ENCODE results near the gene RNF168.
"Not testable (repeated sequence)": the region's sequence is repeated elsewhere in the genome, so short reads cannot be mapped to it uniquely, and the experiment has no call there.

RNF168 gene

GRCh38 chr3:196503196-196504076 lies at the start of gene RNF168:
Gene RNF168, minus strand, starts transcription at chr3:196503768. Its CDS starts 595 bp downstream, at chr3:196503173.
- DNase-seq (ENCODE audit: low read depth) = peak; percentile 84

- no peak for DNase-seq (ENCODE audit: low read depth)
These were observed 48.7 kb upstream of the RNF168 start for GRCh38 chr3:196552253-196552652.

GRCh38 chr3:196550172-196550571 lies 46.6 kb upstream of the RNF168 start:
- not testable (repeated sequence) for DNase-seq (ENCODE audit: low read depth)

- DNase-seq (ENCODE audit: low read depth) = not testable (repeated sequence)
These were observed 45.7 kb upstream of the RNF168 start for GRCh38 chr3:196549312-196549711.

GRCh38 chr3:196547067-196547466 lies 43.5 kb upstream of the RNF168 start:
- no peak for DNase-seq (ENCODE audit: low read depth)

- no peak for DNase-seq (ENCODE audit: low read depth)
These were observed 43.0 kb upstream of the RNF168 start for GRCh38 chr3:196546537-196546936.

GRCh38 chr3:196544491-196544992 lies 41.0 kb upstream of the RNF168 start:
- no peak for DNase-seq (ENCODE audit: low read depth)

GRCh38 chr3:196541684-196542445 lies 38.3 kb upstream of the RNF168 start:
- no peak for DNase-seq (ENCODE audit: low read depth)

- DNase-seq (ENCODE audit: low read depth) = peak; percentile 22
These were observed 33.9 kb upstream of the RNF168 start for GRCh38 chr3:196537319-196537984.

GRCh38 chr3:196533260-196533681 lies 29.7 kb upstream of the RNF168 start:
- no peak for DNase-seq (ENCODE audit: low read depth)

GRCh38 chr3:196531418-196531817 lies 27.9 kb upstream of the RNF168 start:
- no peak for DNase-seq (ENCODE audit: low read depth)

GRCh38 chr3:196528639-196529233 lies 25.2 kb upstream of the RNF168 start:
- peak; percentile 33 for DNase-seq (ENCODE audit: low read depth)

- no peak for DNase-seq (ENCODE audit: low read depth)
These were observed 21.6 kb upstream of the RNF168 start for GRCh38 chr3:196525141-196525540.

- no peak for DNase-seq (ENCODE audit: low read depth)
These were observed 21.0 kb upstream of the RNF168 start for GRCh38 chr3:196524527-196524926.

- no peak for DNase-seq (ENCODE audit: low read depth)
These were observed 20.3 kb upstream of the RNF168 start for GRCh38 chr3:196523841-196524240.

- DNase-seq (ENCODE audit: low read depth) = not testable (repeated sequence)
These were observed 17.7 kb upstream of the RNF168 start for GRCh38 chr3:196521291-196521690.

- no peak for DNase-seq (ENCODE audit: low read depth)
These were observed 16.1 kb upstream of the RNF168 start for GRCh38 chr3:196519718-196520082.

- DNase-seq (ENCODE audit: low read depth) = peak; percentile 16
These were observed 15.6 kb upstream of the RNF168 start for GRCh38 chr3:196518966-196519717.

- no peak for DNase-seq (ENCODE audit: low read depth)
These were observed 14.4 kb upstream of the RNF168 start for GRCh38 chr3:196517919-196518318.

- DNase-seq (ENCODE audit: low read depth) = no peak
These were observed 13.7 kb upstream of the RNF168 start for GRCh38 chr3:196517162-196517800.
